22Rv1 (cell line): ENCODE measurements around the gene TFF2.

ENCODE experiments used
- ZFX ChIP-seq: fragments of 450-650 bp; IDR thresholded peaks from 2 replicates; pipeline ENCODE4 v1.6.1; 2017; ENCODE audit warnings: antibody characterized with exemption, borderline replicate concordance
- TF ChIP-seq, protein P1 (sequence below): fragments of 450-650 bp; IDR thresholded peaks from 2 replicates; pipeline ENCODE4 v1.5.1; 2017; ENCODE audit warnings: mild to moderate bottlenecking

DNA sequence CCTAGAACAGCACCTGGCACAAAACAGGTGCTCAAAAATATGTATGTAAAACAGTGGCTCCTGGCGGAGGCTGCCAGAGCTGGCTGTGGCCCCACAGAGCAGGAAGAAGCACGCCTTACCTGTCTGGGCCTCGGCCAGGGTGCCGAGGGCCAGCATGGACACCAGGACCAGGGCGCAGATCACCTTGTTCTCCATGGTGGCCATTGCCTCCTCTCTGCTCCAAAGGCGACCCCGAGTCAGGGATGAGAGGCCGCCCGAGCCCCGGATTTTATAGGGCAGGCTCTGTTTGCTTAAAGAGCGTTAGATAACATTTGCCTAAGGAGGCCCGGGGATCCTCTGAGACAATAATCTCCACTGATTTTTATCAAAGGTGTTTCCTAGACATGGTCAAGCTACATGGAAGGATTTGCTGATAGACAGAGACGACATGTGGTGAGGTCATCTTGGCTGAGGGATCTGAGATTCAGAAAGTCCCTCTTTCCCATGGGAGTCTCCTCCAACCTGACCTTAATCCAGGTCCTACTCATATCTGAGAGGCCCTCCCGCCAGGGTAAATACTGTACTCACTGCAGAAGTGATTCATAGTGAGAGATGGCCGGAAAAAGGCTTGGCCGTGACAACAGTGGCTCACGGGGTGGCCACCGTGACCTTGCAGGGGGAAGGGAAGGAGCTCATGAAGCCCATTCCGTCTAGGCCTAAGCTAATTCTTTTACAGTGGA lies 15.7 kb upstream of the TFF2 start, which contains the start of gene TFF1:
- TF ChIP-seq, protein P1, sequence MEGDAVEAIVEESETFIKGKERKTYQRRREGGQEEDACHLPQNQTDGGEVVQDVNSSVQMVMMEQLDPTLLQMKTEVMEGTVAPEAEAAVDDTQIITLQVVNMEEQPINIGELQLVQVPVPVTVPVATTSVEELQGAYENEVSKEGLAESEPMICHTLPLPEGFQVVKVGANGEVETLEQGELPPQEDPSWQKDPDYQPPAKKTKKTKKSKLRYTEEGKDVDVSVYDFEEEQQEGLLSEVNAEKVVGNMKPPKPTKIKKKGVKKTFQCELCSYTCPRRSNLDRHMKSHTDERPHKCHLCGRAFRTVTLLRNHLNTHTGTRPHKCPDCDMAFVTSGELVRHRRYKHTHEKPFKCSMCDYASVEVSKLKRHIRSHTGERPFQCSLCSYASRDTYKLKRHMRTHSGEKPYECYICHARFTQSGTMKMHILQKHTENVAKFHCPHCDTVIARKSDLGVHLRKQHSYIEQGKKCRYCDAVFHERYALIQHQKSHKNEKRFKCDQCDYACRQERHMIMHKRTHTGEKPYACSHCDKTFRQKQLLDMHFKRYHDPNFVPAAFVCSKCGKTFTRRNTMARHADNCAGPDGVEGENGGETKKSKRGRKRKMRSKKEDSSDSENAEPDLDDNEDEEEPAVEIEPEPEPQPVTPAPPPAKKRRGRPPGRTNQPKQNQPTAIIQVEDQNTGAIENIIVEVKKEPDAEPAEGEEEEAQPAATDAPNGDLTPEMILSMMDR, result no peak
- no peak for TF ChIP-seq ZFX
